H1 (cell line): Measurements from ENCODE around the gene MID1.

Experiments
- CBX5 ChIP-seq: fragments of 300-800, 300-1000 bp; sonication (generic); IDR thresholded peaks from 2 replicates; pipeline ENCODE4 v1.7.1; 2016; ENCODE audit warnings: antibody characterized with exemption, low read length, low read depth
- CTCF ChIP-seq, 3 experiments: IDR thresholded peaks; 1 replicate in 2 of 3; 2 replicates in 1 of 3; pipeline versions ENCODE4 v1.5.1 to v1.6.1; 2011; ENCODE audit warnings: low read length in 3 of 3, mild to moderate bottlenecking in 3 of 3, inconsistent platforms in 2 of 3, low read depth in 1 of 3, moderate library complexity in 1 of 3; ENCODE audit not compliant: insufficient read depth in 1 of 3; ENCODE audit errors: control extremely low read depth in 1 of 3
- HDAC2 ChIP-seq, 2 experiments: fragments of 300-600 bp in 1 of 2; sonication (generic) in 1 of 2; IDR thresholded peaks; 2 replicates each; pipeline ENCODE4 v1.6.1; 2011 to 2012; ENCODE audit warnings: low read depth in 2 of 2, low read length in 2 of 2, mild to moderate bottlenecking in 2 of 2, moderate library complexity in 2 of 2, borderline replicate concordance in 1 of 2, inconsistent platforms in 1 of 2
- SIX5 ChIP-seq: IDR thresholded peaks from 2 replicates; pipeline ENCODE4 v1.6.1; 2011; ENCODE audit warnings: mild to moderate bottlenecking, low read depth, low read length
- USF2 ChIP-seq: IDR thresholded peaks from 2 replicates; pipeline ENCODE4 v1.6.1; 2011; ENCODE audit warnings: low read length, improper control_type of control experiment
- ZNF274 ChIP-seq: IDR thresholded peaks from 2 replicates; pipeline ENCODE4 v1.7.0; 2012; ENCODE audit warnings: low read length, borderline replicate concordance; ENCODE audit errors: extremely low read depth

GRCh38 chrX:10571260-10571659 is 49.1 kb downstream of the MID1 start:
- TF ChIP-seq ZNF274 (no peak), SIX5 (no peak), CTCF (IDR thresholded peaks at IDR 0.05; ENCODE audit: control extremely low read depth in 1 of 3, insufficient read depth in 1 of 3, low read depth in 1 of 3, low read length in 3 of 3) (no peak), USF2 (no peak), HDAC2 (IDR thresholded peaks at IDR 0.05; ENCODE audit: borderline replicate concordance in 1 of 2, low read depth in 2 of 2, low read length in 2 of 2) (no peak), CBX5 (no peak)
